SW 1271 (cell line): ENCODE data around the gene PTGIR.
"Not testable (repeated sequence)": the region's sequence is repeated elsewhere in the genome, so short reads cannot be mapped to it uniquely, and the experiment has no call there.

Experiments used
- DNase-seq, 2 experiments: peaks; one replicate each; lab custom pipeline; 2025; lab: John Stamatoyannopoulos, UW

Gene PTGIR

GRCh38 chr19:46637224-46637623, 12.3 kb upstream of the PTGIR start:
- no peak for DNase-seq

- DNase-seq = no peak
Measured at GRCh38 chr19:46635920-46636761, 11.3 kb upstream of the PTGIR start, which contains the start of gene GNG8. Gene GNG8 (minus strand): TSS chr19:46636202. CDS start chr19:46634682, 1,520 bp downstream.

DNA sequence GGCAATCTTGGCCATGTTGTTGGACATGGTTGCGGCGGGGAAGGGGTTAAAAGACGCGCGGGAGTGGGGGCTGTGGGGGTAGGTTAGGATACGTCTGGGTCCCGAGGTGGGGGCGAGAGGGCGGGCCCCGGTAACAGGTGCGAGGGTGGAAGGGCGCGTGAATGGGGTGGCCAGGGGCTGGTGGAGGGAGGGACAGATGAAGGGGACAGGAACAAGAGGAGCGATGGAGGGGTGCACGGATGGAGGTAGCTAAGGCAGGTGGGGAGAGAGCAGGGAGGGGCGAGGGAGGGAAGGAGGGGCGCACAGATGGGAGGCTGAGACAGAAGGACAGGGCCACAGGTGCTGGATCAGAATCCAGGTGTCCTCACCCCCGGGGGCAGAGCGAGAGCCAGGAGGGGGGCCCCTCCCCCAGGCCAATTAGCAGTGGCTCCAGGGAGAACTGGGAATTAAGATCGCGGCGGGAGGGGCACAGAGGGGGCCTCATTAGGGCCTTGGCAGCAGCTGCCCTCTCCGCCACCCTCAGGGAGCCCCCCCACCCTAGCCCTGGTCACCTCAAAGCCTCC, 9.8 kb upstream of the PTGIR start:
- no peak for DNase-seq

GRCh38 chr19:46634045-46634655, 9.3 kb upstream of the PTGIR start:
- peak in 1 of 2 experiments; percentile 52 for DNase-seq

DNA sequence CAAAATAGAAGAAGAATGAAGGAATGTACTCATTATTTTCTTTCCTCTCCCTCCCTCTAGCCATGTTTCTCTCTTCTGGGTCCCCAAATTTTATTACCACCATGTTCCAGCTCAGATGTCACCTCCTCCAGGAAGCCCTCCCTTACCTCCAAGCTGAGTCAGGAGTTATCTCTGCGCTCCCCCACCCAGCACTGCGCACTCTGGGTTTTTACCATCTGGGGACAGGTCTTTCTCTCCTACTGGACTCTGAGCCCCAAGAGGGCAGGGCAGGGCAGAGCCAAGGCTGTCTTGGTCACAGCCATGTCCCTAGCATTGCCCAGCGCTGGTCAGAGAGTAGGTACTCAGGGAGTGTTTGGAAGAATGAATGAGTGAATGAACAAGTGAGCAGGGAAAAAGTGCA, 8.2 kb upstream of the PTGIR start:
- no peak for DNase-seq

- no peak for DNase-seq
Measured at GRCh38 chr19:46631481-46631880, 6.6 kb upstream of the PTGIR start.

GRCh38 chr19:46630586-46631205, 5.8 kb upstream of the PTGIR start:
- no peak for DNase-seq

DNA sequence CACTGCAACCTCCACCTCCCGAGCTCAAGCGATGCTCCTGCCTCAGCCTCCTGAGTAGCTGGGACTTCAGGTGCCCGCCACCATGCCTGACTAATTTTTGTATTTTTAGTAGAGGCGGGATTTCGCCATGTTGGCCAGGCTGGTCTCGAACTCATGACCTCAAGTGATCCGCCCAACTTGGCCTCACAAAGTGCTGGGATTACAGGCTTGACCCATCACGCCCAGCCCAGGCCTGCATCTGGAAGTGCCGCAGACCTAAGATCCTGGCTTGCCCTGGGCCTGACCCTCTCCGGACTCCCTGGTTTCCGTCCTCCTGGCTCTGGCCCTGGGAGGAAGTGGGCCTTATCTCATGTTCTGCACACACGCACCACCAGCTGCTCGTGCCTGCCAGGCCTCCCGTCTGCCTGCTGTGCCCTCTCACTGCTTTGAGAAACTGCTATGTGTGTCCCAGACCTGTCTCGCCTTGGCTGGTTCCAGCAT, 4.7 kb upstream of the PTGIR start:
- no peak for DNase-seq

- not testable (repeated sequence) for DNase-seq
Measured at GRCh38 chr19:46628970-46629369, 4.1 kb upstream of the PTGIR start.

DNA sequence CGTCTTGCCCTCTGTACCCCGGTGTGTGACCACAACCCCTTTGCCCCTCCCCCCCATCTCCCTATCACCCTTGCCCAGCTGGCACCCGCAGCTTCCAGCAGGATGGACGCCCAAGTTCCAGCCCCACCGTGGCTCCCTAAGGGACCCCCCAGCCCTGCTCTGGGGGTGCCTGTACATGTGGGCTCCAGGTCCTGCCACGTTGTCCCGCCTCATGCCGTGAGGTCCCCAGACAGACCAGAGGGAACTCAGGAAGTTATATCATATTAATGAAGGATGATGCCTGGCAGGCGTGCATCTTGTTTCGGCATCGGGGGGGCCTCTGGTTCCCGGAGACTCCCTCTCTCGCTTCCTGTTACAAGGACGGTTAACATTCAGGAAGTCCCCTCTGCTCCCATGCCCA, 1.6 kb upstream of the PTGIR start:
- DNase-seq = no peak

- DNase-seq = no peak
Measured at GRCh38 chr19:46625731-46626130, 842 bp upstream of the PTGIR start.

DNA sequence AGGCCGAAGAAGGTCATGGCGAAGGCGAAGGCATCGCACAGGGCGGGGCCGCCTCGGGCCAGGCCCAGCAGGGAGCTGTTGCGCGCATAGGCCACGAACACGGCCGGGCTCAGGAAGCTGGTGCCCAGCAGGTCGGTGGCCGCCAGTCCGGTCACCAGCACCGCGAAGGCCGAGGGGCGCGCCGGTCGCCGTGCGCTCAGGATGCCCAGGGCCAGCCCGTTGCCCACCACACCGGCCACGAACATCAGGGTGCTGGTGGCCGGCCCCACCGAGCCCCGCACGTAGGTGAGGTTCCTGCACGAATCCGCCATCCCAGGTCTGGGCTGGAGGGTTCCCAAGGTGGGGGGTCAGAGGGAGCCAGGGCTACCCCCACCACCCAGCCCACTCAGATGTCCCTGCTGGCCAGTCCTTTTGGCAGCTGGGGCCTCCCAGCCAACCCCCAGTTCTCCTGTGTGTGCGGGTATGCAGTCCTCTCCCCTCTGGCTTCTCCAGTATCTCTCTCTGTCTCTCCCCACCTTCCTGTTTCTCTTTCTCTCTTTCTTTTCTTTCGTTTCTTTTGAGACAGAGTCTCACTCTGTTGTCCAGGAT, 880 bp downstream of the PTGIR start:
- DNase-seq = no peak

DNA sequence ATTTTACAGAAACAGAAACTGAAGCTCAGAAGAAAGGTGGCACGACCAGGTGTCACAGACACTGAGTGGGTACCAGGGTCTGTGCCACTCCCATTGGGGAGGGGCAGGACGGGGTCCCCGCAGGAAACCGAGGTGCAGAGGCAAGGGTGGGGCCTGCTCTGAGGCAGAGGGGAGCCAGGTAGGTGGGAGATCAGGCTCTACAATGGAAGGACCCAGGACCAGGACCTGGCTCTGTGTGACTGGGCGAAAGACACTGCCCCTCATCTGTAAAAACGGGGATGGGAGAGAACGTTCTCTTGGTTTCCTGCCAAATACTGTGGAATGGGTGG, 2.8 kb downstream of the PTGIR start:
- no peak for DNase-seq

- no peak for DNase-seq
Measured at GRCh38 chr19:46621191-46622117, 3.4 kb downstream of the PTGIR start.

- no peak for DNase-seq
Measured at GRCh38 chr19:46620716-46621115, 4.2 kb downstream of the PTGIR start.

GRCh38 chr19:46620267-46620666, 4.6 kb downstream of the PTGIR start:
- DNase-seq = no peak

DNA sequence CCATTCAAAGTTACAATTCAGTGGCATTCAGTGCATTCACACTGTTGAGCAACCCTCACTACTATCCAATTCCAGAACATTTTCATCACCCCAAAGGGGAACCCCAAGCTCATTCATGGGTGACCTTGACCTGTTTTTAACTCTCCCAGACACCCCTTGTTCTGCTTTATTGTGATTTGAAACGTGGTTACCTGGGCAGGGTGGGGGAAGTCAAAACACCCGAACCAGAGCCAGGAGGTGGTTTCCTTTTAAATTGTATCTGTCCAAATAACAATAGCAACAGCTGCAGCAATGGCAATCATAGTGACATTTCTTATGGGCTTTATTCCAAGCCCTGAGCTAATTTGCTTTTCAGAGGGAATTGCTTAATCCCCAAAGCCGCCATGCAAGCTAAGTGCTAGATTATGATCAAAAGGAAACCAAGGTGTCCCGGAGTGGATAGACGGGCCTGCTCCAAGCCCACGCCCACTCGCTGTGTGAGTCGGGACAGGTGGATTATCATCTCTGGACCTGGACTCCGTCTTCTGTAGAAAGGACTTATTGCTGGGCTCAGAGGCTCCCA, 6.1 kb downstream of the PTGIR start:
- DNase-seq = no peak

DNA sequence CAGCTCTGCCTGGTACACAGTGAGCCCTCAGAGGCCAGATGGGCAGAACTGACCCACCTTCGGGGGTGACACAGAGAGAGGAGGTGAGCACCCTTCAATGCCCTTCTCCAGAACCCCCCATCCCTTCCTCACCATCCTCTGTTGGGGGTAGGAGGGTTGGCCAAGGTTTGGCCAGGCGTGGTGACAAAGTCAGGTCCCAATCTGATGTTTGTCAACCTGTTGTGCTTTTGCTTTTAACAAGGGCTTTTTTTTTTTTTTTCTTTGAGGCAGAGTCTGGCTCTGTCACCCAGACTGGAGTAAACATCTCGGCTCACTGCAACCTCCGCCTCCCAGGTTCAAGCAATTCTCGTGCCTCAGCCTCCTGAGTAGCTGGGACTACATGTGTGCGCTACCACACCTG, 7.3 kb downstream of the PTGIR start:
- no peak for DNase-seq

GRCh38 chr19:46616631-46617322, 8.1 kb downstream of the PTGIR start:
- DNase-seq = peak in 1 of 2 experiments; percentile 24

DNA sequence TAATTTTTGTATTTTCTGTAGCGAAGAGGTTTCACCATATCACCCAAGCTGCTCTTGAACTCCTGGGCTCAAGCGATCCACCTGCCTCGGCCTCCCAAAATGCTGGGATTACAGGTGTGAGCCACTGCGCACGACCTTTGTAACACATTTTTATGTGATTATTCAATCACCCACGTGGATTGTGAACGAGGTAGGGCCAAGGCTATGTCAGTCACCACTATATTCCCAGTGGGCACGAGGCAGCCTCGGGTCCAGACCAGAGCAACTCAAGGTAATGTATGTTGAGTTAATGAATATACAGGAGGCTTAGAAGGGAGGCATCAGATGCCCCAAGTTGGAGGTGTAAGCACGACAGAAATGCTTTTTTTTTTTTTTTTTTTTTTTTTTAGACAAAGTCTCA, 8.9 kb downstream of the PTGIR start:
- DNase-seq = no peak
